GM19025 (cell line): ENCODE results near the gene ARMH3.
"Not testable (repeated sequence)": the region's sequence is repeated elsewhere in the genome, so short reads cannot be mapped to it uniquely, and the experiment has no call there.

Source experiments
- ATAC-seq: cut with Tn5 transposase; IDR thresholded peaks from one replicate; pipeline ENCODE4 v1.9.1; 2021; ENCODE audit warnings: mild to moderate bottlenecking, low read depth, moderate library complexity; ENCODE audit not compliant: unreplicated experiment

ARMH3 gene

DNA sequence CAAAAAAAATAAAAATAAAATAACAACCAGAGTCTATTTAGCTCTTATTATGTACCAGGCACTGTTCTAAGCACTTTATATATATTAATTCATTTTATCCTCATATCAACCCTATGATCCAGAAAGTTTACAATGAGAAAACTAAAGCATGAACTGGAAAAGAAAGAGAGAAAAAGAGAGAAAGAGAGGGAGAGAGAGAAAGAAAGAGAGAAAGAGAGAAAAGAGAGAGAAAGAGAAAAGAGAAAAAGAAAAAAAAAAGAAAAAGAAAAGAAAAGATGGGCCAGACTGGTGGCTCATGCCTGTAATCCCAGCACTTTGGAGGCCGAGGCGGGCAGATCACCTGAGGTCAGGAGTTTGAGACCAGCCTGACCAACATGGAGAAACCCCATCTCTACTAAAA lies 9.9 kb downstream of the ARMH3 start:
- ATAC-seq = no peak

DNA sequence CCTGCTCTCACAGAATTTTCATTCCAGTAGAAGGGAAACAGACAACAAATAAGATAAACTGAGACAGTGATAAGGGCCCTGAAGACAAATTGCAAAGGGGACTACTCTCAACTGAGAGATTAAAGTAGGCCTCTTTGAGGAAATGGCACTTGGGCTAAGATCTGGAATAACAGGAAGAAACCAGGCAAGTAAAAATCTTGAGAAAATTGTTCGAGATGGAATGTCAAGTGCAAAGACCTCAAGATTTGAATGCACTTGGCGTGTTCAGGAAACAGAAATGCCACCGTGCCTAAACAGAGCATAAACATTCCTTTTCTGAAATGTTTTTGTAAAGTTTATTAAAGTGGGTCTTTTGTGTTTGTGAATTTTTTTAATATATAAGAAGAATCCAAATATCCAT lies 10.7 kb downstream of the ARMH3 start:
- no peak for ATAC-seq

DNA sequence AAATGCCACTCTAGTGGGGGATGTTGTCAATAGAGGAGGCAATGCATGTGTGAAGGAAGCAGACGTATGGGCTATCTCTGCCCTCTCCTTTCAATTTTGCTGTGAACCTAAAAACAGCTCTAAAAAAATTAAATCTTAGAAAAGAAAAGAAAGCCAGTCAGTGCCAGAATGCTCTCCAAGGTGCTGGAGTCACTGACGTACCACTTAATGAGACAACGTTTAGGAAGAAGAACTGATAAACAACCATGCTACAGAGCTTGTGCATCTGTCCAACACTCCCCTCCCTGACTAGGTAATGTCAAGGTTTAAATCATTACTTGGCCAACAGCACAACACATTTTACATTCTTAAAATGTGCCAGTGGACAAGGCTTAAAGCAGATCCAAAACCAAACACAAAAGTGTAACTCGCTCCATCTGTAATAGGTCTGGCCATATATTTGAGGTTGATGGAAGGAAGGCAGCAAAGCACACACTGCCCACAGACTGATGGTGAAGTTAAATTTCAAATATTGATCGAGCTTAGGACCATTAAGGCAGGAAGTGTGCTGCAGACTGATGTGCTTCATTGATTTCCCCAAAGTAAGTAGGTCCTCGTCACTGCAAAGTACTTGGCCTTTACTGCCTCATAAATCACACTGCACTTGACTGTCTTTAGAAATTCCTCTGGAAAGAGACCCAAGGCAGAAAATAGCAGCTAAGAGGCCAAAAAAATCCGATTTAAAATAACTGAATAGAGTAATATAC lies 15.5 kb downstream of the ARMH3 start:
- no peak for ATAC-seq

DNA sequence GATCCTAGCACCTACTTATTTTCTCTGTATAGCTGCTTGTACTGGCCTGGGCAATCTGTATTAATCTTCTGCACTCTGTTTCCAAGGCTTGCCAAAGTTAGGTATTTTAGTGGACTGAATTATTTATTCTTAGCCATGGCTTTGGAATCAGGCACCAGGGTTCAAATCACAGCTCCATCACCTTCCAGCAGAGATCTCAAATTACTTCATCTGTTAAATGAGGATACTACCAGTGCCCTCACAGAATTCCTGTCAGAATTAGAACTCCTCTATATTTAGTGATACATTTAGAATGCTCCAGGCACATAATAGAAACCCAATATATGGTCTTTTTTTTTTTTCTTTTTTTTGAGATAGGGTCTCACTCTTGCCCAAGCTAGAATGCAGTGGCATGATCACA lies 17.6 kb downstream of the ARMH3 start:
- ATAC-seq = no peak

DNA sequence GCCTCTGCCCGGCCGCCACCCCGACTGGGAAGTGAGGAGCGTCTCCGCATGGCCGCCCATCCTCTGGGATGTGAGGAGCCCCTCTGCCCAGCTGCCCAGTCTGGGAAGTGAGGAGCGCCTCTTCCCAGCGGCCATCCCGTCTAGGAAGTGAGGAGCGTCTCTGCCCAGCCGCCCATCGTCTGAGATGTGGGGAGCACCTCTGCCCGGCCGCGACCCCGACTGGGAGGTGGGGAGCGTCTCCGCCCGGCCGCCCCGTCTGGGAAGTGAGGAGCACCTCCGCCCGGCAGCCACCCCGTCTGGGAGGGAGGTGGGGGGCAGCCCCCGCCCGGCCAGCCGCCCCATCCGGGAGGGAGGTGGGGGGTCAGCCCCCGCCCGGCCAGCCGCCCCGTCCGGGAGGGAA lies 20.2 kb downstream of the ARMH3 start:
- not testable (repeated sequence) for ATAC-seq

DNA sequence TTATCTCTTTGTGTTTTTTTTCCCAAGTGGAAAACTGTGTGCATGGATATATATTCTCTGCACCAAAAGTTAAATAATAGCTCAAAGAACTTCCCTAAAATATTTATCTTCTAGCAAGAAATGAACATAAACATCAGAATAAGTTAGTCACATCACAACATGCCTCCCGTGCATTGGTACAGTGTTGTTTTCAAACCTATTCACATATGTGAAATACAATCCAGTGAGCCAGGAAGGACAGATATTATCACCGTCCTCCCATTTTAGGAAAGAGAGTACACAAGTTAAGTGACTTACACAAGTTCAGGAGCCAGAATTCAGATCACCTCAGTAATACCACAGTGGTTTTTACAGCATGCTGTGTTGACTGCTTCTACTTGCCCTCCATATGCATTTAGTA lies 22.2 kb downstream of the ARMH3 start:
- ATAC-seq = no peak

DNA sequence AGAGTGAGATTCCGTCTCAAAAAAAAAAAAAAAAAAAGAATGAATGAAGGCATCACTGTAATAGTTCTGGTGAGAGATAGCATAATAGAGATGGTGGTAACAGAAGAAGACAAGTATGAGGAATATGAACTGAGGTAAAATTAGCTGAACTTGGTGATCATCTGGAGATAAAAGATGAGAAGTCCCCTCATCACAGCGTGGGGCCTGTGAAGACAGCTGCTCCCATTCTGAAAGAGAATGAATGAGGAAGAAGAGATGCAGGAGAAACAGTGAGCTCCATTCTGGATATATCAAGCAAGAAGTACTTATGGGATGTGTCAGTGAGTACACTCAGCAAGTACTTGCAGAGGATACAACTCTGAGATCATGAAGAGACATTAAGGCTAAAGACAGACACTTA lies 28.7 kb downstream of the ARMH3 start:
- ATAC-seq = no peak

DNA sequence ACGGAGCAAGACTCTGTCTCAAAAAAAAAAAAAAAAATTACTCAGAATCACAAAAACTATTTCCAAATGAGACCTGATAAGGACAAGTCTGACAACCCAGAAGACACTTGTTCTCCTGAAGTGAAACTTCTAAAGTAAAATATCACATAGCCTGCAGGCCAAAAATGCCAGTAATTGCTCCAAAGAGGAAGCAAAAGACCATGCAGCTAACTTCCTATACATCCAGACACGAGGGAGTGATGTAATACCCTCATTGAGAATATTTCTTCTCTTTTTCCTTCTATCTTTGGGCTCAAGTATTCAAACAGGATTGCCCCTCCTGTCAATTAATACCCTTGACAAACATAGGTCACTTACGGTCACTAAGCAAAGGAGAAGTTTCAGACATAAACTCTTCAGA lies 31.2 kb downstream of the ARMH3 start:
- no peak for ATAC-seq

DNA sequence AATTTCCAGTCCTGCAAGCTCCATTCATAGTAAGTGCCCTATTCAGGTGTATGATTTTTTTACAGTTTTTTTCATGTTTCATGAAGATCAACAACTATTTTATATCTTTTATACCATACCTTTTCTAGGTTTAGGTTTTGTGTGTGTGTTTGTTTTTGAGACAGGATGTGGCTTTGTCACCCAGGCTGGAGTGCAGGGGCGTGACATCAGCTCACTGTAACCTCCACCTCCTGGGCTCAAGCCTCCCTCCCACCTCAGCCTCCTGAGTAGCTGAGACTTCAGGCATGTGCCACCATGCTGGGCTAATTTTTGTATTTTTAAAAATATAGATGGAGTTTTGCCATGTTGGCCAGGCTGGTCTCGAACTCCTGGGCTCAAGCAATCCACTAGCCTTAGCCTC lies 35.0 kb downstream of the ARMH3 start:
- ATAC-seq = no peak

DNA sequence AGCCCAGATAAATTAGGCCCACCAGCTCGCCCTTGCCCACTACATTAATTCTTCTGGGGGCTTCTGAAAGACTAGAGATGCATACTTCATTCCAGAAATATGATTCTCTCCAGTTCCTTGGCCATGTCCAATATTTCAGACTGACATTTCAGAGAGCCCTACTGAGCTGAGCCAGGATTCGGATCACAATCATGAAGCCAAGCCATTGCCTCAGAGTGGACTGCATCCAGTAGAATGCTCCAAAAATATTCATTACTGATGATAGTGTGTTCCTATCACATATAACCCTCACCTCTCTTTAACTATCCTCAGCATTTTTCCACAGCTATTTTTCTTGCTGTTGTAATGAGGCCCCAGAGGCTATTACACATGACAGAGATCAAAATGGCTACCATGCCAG lies 38.7 kb downstream of the ARMH3 start:
- ATAC-seq = no peak

DNA sequence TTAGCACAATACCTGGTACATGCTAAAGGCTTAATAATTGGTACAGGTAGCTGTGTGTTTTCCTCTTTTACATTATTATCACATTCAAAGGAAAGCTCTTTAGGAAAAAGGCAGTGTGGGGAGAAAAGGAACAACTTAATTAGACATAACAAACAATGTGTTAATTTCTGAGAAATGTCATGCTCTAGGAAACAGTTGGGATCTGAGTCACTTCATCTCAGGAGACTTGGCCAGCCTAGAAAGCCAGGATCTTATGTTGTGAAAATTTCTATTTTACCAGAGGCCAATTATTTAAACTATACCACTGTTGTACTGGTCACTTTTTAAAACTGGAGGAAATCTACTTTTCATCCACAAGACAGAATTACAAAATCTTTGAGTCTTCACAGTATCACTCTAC lies 39.6 kb downstream of the ARMH3 start:
- ATAC-seq = no peak

DNA sequence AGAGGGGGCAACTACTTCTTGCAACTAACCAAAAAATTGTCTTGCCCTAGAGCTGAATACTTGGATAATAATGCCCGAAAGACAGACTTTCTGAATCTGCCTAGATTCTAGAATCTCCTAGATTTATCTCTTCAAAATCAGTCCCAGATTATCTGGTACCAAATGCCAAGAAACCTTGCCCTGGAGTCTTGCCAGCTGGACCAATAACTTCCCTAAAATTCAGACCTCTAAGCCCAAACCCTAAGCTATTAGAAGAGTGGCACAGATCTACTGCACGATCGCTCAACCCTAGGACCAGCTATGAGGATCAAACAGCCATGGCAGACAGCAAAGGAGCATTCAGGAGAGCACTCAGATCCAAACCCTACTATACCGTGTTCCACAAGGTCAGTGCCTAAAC lies 45.0 kb downstream of the ARMH3 start:
- no peak for ATAC-seq

DNA sequence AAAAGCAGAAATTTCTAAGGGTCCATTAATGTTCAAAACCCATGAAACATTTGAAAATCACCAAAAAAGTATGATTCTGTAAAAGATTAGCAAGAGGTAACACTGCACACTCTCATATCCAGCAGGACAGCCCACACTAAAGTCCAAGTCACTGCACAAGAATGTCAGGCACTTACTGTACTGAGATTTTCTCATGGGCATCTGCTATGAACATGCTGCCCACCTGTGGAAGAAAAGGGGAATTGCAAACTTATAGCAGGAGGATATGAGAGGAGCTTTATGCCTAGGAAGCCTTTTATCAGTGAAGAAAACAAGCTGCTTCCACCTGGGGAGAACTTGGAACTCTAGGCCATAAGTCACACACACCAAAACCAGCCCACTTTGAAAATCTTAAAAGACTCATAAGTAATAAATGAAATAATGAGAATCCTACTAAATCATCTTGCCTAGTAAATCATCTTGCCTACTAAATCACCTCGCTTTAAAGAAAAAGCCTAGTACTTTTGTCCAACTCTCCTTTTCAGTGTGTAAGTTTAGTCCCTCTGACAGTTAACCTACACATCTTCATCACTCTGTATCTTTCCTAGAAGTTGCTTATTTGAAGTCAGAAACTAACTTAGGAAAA lies 46.1 kb downstream of the ARMH3 start:
- no peak for ATAC-seq

DNA sequence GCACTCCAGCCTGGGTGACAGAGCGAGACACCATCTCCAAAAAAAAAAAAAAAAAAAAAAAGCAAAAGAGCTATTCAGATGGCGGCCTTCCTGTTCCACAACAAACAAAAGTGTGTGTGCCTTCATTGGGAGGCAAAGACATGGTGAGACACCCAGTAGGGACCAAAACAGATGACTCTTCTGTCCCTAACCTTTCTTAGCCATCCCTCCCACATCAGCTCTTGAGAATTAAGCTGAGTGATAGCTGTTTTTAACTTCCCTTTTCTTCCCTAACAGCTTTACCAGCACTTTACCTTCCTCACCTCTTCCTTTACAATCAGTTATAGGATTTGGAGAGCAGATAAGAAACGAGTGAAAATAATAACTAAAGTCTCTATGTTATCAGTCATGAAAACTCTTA lies 48.2 kb downstream of the ARMH3 start:
- no peak for ATAC-seq

DNA sequence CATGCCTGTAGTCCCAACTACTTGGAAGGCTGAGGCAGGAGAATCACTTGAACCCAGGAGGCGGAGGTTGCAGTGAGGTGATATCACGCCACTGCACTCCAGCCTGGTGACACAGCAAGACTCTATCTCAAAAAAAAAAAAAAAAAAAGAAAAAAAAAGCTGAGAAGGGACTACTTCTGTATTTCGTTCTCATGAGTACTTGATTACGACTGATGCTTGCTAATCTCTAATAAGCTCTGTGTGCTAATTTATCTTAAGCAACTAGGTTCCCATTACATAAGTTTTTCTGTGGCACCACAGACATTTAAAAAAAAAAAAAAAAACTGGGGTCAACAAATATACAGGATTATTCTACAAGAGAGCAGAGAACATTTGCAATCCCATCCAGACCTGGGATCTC lies 48.9 kb downstream of the ARMH3 start:
- not testable (repeated sequence) for ATAC-seq

DNA sequence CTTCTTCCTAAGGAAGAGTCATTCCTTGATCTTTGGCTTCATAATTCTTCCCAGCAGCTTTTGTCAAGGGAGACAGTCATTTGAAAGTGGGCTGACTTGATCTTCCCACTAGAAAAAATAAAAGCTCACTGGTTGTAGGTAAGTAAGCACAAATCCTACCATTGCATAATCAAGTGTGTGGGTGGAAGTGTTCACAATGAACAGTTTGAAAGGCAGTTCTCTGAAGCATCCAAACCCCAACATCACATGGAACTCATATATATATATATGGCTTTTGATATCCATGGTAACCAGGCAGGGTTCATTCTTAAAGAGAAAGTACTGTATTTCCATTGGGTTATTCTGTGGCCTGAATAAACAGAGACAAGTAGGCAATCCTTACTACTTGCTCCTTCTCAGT lies 51.6 kb downstream of the ARMH3 start:
- no peak for ATAC-seq

DNA sequence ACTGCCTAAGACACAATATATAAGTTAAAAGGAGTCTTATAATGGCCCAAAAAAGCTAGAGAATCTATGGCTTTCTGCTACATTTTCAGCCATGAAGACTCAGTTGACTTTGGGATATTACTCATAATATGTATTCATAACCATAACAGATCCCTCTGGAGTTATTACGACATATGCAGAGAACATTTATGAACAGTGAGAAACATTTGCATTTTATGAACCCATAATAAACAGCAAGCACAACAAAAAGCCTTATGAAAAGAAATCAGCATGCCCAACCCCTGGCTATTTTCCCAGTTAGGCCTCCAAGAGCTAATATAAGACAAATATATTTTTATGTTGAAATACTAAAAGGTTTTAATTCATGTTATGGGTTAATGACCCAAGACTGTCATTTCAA lies 52.4 kb downstream of the ARMH3 start:
- ATAC-seq = no peak

DNA sequence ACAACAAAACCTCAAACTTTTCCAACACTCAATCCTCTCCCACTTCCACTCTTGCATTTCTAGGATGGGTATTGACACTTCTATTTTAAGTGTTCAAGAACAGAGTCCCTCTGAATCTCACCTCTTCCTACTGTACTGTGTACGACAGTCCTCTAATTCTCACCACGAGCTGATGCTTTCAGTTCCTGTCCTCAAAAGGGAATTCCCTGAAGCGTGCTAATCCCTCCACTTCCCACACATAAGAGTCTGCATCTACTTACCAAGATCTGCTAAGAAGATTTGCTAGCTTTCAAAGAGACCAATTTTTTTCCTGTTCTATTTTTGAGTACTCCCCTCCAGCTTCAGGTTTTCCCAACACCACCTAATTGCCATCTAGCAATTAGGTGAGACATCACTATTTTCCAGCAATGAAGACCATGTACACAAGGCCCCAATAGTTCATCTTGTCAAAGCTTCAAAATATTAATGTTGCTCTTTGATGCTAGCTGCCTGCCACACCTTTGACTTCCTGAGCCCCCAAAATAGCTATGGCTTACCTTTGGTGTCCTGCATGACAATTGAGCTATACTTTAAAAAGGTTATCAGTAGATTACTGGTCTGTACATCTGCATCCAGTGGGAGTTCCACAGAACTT lies 54.4 kb downstream of the ARMH3 start:
- ATAC-seq = no peak

DNA sequence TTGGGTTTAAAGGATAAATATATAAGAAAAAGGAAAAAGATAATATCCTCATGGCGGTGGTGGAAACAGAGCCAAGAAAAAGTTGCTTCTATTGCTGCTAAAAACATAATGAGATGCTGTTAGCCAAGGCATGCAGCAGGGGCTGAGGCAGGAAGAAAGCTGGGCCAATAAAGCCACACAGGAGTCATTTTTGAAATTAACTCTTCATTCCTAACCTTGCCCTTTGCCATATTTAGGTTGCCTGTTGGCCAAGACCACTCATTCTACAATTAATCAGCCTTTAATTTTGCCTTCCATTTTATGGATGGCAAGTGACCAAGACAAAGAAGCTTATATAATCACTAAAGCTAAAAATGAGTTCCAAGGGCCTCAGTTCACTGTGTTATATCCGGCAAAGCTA lies 58.2 kb downstream of the ARMH3 start:
- ATAC-seq = no peak

DNA sequence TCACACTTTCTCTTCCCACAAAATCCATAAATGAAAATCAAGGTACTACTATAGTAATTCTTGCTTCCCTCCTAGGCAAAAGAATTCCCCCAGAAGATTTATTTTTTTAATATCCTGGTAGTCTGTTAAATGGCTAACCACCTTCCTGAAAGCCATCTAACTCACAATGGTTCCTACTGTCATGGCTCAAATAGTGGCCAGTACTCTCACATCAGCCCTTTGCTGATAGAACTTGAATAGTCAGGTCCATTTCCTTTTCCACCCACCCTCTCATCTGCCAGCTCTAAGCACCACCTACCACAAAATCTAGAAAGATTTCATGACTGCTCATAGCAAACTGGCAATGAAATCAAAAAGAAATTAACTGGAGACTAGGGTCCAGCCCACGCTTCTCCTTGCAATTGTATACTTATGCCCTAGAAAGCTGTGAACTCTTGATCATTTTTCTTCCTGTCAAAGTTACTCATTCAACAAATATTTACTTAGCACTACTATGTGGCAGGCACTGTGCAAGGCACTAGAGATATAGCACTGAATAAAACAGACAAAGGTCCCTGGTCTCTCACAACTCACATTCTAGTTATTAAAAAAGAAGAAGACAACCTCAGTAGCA lies 60.4 kb downstream of the ARMH3 start:
- ATAC-seq = no peak

DNA sequence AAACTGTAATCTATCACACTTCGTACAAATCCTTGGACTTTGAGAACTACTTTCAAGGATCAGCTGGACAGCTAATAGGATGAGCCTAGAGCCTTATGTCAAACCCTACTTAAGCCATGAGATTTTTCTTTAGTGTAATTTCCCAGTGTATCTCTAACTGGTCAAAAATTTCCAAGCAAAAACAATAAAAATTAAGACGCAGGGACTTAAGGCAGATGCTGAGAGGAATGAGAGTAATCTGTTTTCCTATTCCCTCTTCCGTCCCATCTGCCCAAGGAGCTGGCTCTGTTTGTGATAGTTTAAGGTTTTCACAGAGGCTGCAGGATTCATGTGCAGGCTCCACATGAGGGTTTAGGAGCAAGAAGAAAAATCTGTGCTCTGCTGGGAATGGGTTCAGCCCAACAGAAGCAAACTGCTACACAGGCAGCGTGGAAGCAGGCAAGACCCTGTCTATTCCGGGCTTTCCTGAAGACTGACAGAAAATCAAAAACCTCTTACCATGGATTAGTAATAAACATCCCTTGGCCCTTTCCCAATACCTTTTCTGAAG lies 62.2 kb downstream of the ARMH3 start:
- no peak for ATAC-seq
